GM03348 (cell line): ENCODE data around the gene DAGLB.

Source experiments
- DNase-seq: peaks from one replicate; pipeline ENCODE4 v3.0.0; 2012; ENCODE audit warnings: low spot score

Gene DAGLB

GRCh38 chr7:6360841-6361240, 86.9 kb downstream of the DAGLB start:
- DNase-seq, result no peak

GRCh38 chr7:6359734-6360133, 88.0 kb downstream of the DAGLB start:
- DNase-seq, result no peak
